Measurements from ENCODE around the gene NAV2.

Gene NAV2

DNA sequence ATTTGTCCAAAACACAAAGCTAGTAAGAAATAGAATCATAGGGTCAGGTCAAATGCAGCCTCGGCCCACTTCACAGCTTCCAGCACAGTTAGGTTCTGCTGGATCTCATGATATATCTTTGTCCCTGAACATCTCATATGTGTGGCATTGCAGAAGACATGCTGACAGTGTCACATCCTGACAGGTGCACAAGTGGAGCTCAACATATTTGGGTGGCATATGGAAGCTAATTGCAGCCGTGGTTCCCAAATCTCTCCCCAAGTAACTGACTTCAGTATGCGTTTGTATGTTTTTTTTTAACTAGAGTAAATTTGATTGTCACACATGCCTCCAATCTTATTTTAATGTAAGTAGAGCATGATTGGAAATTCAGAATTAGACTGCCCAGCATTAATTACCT lies 33.4 kb downstream of the NAV2 start:
- no peak for DNase-seq (ENCODE audit: low read depth)

DNA sequence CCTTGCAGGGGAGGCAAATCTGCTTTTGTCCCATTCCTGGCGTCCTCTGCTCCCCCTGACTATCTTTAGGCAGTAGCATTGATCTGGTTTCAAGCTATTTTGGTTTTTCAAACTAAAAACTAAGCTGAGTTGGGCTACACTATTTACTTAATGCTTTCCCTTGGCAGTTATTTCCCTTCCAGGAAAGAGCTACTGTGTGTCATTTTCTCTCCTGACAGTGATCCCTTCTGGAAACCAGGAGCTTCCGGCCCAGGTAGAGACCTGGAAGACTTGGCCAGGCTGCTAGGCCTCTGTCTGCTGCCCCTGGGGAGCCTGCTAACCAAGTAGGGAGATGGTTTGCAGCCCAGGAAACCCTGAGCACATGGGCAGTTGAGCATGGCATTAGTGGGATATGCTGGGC lies 35.0 kb downstream of the NAV2 start:
- no peak for DNase-seq (ENCODE audit: low read depth)

DNA sequence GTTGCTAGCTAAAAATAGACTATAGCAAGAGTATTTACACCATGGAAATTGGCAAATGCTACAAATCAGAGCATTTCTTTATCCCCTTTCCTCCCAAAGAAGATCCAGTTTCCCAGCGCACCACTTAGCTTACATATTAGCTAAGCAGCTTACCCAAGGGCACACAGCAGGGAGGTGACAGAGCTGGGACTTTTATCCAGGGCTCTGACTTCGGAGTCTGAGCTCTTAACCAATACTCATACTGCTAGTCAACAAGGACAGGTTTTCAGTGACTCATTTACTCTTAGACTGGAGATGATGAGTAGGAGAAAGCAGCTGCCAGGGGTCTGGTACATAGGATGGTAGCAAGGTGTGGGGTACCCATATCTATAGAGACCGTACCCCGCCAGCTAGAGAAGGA lies 38.4 kb downstream of the NAV2 start:
- no peak for DNase-seq (ENCODE audit: low read depth)

DNA sequence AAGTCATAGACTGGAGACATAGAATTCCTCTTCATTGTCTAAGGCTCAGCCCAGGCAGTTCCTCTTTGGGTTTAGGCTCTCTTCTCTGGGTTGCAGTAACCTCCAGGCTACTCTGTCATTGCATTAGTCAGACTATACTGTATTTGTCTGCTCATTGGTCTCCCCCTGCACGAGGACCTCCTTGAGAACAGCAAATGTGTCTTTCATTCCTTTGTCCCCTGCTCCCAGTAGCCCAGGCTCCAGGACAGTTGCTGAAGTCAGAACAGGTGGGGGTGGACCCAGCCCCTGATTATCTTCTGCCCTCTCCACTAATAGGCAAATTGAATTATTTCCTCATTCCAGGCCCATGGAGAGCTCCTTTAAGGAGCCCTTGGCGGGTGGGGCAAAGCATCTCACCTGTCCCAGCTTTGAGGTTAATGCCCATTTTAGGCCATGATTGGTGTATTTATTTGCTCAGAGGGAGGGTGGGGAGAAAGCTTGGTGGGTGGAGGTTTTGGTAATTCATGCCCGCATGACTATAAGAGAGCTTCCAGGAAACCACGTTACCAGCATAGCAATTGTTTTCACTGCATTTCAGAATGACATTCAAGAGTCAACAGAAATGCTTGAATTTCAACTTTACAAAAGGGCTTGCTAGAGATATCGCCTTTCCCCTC lies 40.9 kb downstream of the NAV2 start:
- DNase-seq (ENCODE audit: low read depth) = no peak

DNA sequence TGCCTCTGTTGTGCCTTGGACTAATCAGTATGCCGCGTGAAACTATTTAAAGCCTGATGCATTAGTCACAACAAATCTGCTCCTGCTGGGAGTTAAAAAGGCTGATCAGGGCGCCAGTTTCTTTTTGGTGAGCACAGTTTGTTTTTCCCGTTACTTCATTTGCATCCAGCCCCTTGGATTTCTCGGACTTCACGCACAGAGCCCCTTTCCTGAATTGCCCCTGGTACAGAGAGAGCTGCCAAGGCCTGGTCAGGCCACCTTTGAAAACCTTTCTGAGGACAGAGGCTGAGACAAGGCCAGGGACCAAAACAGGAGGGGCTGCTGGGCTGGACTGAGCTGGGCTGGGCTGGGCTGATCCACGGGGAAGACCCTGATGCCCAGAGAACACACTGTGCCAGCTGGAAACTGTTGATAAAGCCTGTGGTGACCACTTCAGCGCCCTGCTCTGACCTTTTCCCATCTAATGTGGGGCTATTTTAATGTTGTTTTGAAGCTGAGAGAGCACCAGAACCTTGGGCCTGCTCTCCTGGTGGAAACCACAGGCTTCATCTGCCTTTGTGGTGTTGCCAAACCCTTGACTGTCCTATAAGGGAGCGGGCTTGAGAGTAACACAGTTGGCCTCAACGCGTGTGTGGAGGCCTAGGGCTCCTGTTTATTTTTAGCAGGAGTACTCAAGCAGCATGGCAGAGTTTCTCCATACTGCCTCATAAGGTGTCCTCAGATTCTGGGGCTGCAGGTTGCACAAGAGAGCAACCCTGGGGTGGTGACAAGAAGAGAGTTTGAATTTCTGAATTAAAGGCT lies 44.2 kb downstream of the NAV2 start:
- DNase-seq (ENCODE audit: low read depth) = no peak

DNA sequence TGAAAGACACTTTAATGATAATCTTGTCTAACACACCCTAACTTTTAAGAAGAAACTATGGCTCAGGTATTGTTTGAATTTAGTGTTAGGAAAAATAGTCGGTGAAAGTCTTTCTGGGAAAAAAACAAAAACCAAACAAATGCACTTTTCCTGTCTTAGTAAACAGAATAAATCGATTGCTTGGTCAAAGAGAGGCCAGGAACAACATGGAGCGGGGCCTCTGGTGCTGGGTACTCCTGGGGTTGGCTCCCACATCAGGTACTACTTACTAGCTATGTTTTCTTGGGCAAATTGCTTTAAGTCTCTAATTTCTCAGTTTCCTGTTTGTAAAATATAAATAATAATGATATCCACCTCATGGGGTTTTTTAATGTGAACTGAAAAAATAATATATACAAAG lies 46.8 kb downstream of the NAV2 start:
- no peak for DNase-seq (ENCODE audit: low read depth)

DNA sequence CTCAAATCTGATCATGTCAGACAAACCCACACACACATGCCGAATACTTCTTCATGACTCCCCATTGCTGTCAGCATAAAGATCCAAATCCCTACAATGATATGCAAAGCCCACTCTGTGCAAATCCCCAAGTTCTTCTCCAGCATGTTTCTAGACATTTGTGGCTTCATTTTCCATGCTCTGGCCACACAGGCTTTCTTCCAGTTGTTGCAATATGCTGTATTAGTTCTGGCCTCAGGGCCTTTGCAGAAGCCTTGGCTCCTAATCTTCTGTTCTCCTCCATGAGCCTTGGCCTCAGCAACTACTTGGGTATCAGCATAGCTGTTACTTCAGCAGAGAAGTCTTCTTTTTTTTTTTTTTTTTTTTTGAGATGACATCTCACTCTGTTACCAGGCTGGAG lies 49.6 kb downstream of the NAV2 start:
- DNase-seq (ENCODE audit: low read depth) = no peak

DNA sequence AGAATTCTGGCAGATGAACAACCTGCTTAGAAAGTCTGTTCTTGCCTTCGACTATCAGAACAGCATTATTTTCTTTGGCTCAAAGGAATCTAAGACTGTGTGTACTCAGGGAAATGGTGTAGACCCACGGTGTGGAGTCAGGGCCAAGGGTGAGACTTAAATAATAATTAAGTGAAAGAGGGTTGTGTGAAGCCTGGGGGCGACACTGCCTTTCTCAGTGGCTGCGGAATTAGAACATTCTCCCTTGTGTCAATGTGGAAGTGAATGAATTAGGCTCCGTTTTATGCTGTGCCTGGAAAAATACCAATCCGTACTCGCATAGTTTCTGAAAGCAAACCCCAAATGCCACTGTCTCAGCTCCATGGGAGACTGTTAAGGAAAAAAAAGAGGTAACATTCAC lies 50.7 kb downstream of the NAV2 start:
- DNase-seq (ENCODE audit: low read depth) = no peak

DNA sequence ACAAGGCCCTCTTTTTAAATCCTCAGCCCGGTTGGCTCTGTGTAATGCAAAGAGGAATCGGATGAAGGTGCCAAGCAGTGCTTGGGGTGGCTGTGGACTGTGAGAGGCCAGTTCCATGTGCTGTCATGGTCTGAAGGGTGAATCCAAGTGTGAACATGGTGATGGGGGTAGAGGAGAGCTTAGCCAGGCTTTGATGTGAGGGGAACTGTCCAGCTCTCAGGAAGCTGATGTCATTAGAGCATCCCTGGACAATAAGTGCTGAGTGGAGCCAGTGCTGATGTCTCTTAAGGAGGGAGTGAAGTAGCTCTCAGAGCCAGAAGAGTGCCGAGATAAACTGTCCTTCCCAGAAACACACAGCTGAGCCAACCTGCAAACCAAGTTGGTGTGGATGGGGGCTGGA lies 53.6 kb downstream of the NAV2 start:
- no peak for DNase-seq (ENCODE audit: low read depth)

DNA sequence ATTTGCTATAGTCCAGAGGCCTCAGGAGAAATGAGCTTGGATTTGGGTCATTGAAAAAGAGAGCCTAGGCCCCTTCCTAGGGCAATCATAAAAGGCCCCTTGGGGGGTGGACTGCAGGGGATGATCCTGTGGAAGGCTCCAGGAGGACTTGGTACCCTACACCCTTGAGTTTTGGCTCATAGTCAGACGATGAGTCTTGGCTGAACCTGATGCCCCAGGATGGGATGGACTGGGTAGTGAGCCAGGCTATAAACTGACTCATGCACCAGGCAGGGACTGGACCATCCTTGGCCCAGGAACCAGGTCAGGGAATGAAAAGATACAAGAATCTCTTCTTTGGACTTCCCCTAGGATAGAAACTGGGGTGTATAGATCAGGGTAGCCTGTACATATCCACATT lies 54.2 kb downstream of the NAV2 start:
- no peak for DNase-seq (ENCODE audit: low read depth)

DNA sequence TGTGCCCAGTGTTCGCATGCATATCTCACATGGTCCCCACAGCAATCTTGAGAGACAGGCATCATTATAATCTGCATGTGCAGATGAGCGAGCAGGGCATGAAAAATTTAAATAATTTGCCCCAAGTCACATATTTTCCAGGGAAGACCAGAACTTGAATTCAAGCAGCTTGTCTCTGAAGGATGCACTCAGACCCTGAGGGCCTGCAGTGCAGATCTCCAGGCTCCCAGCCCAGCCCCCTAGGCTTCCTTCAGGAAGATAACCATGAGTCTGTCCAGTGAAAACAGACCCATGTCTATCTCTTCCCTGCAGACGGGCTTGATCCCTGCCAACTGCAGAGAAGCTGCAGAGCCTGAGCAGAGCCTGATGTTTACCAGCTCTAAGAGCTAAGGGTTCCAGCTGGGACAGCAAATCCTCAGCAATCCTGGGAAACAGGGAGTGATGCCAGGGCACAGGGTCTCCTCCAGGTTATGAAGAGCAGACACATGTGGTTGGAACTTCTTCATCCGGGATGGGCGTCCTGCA lies 55.1 kb downstream of the NAV2 start:
- DNase-seq (ENCODE audit: low read depth) = no peak

DNA sequence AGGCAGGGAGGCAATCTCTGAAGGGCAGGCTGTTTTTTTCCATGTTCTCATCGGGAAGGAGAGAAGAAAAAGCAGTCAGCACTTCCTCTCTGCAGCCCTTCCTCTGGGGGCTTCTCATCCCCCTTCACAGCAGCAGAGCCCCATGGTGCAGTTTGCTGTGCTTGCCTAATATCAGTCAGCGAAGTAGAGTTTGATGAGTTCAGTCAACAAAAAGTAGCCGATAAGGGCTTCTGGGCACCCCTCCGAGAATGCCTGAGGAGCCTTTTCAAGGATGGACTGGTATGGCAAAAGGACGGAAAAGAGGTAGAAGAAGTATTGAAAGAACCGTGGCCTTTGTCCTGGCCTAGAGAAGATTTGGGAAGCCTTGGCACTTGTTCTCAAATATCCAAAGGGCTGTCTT lies 55.6 kb downstream of the NAV2 start:
- DNase-seq (ENCODE audit: low read depth) = no peak

DNA sequence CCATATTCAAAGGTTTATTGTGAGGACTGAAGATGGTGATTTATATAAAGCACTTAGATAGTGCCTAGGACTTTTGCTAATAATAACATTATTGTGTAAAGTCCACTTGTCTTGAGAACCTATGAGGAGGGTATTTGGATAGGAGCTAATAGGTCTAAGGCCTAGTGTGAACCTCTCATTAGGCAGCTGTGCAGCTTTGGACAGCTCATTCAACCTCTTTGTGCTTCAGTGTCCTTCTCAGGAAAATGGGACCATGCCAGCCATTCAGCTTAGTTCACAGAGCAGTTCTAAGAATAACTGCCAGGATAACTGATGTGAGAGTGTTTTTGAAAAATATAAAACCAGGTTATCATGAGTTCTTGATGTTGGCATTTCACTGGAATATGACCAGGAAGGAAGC lies 56.2 kb downstream of the NAV2 start:
- no peak for DNase-seq (ENCODE audit: low read depth)

DNA sequence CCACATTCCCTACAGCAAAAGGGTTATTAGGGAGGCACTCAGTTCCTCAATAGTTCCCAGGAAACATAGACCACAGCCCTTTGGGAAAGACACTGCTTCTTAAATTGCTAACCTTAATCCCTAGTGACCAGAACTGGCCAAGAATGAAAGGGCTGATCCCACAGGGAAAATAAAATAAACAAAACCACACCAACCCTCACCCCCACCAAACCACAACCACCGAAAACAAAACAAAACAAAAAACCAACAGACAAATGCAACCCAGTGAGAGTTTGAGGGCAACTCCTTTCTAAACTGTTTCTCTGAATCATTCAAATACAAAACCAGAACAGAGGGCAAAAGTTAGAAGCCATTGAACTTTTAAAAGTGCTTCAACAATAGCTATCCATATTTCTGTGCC lies 57.2 kb downstream of the NAV2 start:
- peak; percentile 18 for DNase-seq (ENCODE audit: low read depth)

DNA sequence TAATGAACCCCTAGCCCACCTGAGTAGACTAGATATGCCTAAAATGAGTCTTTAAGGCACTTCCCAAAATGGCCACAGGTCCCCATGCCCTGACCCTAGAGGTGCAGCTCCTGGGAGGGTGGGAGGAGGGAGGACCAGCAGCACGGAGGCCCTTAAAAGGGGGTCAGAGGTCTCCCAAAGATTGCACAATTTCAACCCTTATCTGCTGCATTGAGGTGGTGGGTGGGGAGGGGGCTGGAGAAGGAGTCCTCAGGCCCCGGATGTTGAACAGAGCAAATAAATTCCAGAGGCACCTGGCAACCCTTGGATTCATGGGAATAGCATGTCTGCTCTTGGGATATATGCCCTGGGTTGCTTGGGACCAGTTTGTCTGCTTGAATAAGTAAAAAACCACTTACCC lies 57.6 kb downstream of the NAV2 start:
- no peak for DNase-seq (ENCODE audit: low read depth)

DNA sequence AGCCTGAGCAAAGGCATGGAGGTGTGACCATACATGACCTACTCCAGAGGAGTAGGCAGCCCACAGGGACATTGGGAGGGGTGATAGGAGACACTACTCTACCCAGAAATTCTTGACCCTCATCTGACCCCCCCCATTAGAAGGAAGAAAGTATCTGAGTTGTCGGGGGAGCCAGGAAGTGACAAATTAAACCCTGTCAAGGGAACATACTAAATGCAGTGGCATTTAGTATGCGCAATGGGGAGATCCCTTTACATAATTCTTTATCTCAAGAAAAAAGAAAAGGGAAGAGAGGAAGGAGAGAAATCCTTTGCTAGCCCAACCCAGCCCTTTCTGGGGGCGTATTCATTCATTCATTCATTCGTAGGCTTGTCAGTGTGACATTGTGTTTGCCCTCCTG lies 58.8 kb downstream of the NAV2 start:
- no peak for DNase-seq (ENCODE audit: low read depth)

DNA sequence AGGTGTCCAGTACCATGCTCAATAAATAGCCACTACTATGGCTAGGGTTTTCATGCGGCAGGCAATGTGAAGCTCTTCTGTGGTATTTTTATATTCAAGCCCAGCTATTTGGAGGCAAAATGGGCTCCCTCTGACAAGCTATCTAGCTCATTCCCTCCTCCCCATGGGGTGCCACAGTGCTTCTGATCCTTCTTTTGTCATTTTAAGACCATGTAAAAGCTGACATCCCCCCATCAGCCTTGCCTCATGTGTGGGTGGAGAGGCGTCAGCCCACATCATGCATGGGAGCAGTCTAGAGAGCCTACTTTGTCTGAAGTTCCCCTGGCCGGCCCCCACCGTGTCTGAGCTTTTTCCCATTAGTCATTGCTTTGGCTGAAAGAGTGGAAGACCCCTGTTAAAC lies 59.8 kb downstream of the NAV2 start:
- no peak for DNase-seq (ENCODE audit: low read depth)

DNA sequence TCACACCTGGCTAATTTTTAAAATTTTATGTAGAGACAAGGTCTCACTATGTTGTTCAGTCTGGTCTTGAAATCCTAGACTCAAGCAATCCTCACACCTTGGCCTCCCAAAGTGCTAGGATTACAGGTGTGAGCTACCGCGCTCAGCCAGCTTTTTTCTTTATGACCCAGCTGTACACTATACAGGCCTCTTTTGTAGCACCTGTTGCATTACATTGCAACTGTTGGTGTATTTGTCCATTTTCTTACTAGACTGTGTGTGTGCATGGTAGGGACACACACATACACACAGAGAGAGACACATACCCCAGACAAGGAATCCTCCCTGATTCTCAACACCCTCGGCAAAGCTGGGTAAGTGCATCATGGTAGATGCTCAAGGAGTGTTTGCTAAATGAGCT lies 61.7 kb downstream of the NAV2 start:
- no peak for DNase-seq (ENCODE audit: low read depth)

DNA sequence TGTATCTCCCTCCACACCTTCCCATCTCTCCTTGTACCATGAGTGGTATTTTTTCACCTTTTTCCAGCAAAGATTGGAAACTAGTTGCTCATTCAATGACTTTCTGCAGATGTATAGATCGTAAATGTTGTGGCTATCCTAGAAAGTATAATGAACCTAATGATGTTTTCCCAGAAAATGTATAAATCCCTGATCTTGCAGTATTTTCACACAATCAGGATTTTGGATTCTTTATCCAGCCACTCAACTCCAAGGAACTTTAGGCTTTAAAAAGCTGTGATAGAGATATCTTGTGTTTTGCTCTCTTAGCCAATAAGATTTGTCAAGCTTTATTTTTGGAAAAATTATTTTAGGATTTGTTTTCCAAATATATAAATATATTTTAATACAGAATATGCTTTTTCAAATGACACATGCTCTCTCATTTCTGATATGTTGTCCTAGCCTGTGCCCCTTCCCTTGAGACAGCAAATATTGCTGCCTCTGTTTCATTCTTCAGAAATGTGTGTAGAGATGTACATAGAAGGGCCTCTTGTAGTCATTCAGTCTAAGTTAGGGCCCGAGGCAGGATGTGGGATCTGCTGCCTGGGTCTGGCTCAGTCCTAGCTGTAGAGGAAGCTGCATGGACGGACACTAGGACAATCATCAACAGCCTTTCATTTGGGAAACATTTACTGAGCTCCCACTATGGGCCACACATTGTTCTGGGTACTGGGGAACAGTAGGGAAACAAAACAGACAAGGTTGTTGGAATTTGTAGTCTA lies 62.4 kb downstream of the NAV2 start:
- no peak for DNase-seq (ENCODE audit: low read depth)

DNA sequence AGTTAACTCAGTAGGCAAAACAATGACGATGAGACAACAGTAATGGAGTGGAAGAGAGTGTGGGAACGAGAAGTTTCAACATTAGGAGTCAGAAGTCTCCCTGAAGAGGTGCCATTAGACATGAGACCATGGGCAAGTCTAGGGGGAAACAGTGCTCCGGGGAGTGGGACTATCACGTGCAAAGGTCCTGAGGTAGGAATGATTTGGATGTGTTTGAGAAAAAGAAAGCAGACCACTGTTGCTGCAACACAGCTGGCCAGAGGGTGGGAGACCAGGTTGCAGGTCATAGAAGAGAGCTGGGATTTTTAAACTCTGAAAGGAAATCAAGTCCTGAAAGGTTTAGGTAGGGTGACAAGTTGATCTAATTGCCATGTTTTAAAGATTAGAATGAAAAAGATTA lies 63.0 kb downstream of the NAV2 start:
- DNase-seq (ENCODE audit: low read depth) = no peak

DNA sequence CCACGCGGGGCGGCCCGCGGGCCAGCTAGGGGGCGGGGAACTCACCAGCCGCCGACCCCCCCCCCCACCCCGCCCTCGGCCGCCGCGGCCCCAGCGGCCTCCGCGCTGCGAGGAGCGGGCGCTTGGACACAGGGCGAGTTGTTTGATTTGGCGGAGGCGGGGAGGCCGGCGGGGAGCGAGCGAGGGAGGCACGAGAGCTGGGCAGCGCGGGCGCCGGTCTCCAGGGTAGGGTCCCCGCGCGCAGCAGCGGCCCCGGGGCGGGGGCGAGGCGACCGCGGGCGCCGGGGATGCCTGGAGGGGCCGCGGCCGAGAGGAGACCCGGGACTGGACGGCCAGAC lies 64.4 kb downstream of the NAV2 start:
- no peak for DNase-seq (ENCODE audit: low read depth)

DNA sequence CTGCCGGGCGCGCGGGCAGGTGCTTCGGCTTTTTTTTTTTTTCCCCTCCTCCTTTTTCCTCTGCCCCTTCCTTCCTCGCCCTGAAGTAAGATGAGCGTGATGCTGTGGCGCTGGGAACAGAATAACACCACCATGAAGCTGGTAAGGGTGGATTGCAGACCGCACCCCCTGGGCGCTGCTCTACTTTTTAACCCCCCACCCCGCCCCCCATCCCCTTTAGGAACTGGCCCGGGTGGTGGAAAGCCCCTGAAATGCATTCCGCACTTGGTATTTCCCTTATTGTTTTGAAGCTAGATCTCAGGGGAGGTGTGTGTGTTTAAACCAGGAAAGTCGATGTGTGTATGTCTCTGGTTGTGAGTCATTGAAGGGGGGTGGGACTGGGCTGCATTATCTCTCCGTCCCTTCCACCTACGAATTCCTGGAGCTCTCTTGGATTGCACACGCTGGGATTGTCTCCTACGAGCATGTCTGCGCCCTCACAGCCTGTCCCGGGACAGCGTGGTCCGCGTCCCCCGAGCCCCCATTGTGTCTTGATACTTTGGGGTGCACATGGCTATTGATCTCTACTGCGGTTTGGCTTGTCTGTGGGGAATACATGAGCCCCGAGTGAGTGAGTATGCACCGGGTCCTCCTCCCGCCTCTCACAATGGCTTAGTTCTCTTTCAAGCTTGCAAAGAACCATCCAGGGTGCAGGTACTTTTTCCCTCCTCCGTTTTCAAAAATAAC lies 64.9 kb downstream of the NAV2 start:
- DNase-seq (ENCODE audit: low read depth) = peak; percentile 23

DNA sequence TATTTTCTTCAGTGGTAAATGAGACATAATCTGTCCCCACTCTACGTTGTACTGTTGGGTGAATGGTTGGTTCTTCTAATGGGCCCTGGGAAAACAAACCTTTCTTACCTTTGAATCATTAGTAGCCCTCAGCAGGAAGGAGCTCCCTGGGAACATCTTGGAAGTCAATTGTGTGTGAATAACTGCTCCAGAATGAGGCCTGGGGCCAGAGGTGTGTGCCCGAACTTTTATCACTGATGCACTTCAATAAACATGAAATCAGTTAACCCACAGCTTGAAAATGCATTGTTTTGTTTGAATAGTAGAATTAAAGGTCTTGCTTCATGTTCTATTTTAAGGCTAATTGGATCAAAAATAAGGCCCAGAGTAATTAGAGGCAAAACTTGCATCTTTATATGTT lies 67.1 kb downstream of the NAV2 start:
- DNase-seq (ENCODE audit: low read depth) = no peak

Data from non-pigmented ciliary epithelial cell (primary cell).